Karpas-422 (cell line): ENCODE data around the gene EXOC6. TPM values are rescaled to one million over a fixed set of nuclear protein-coding genes. Genes with fewer than 3 reads are reported as not detected.

ENCODE experiments used
- DNase-seq: peaks from one replicate; pipeline ENCODE4 v3.0.0-alpha.2; 2015
- H2AFZ ChIP-seq: fragments of 200-600 bp; sonication (generic); 2 replicates; pipeline ENCODE4 v1.6.1; 2014; ENCODE audit warnings: antibody characterized with exemption, low read length, mixed read lengths
- H3K27ac ChIP-seq: fragments of 200-600 bp; sonication (generic); 2 replicates; pipeline ENCODE4 v1.5.1; 2014; ENCODE audit warnings: mild to moderate bottlenecking, low read length, moderate library complexity
- H3K27me3 ChIP-seq: fragments of 200-600 bp; sonication (generic); 2 replicates; pipeline ENCODE4 v1.6.1; 2014; ENCODE audit warnings: low read length, mixed read lengths
- H3K36me3 ChIP-seq: fragments of 200-600 bp; sonication (generic); 2 replicates; pipeline ENCODE4 v1.6.1; 2014; ENCODE audit warnings: low read length, mixed read lengths; ENCODE audit not compliant: insufficient read depth
- H3K4me1 ChIP-seq: fragments of 200-600 bp; sonication (generic); 2 replicates; pipeline ENCODE4 v1.6.1; 2014; ENCODE audit warnings: mild to moderate bottlenecking, low read length, mixed read lengths
- H3K4me2 ChIP-seq: fragments of 200-600 bp; sonication (generic); 2 replicates; pipeline ENCODE4 v1.6.1; 2014; ENCODE audit warnings: low read length, low read depth, mild to moderate bottlenecking; ENCODE audit not compliant: poor library complexity, severe bottlenecking
- H3K4me3 ChIP-seq: fragments of 200-600 bp; sonication (generic); 2 replicates; pipeline ENCODE4 v1.5.1; 2014; ENCODE audit warnings: mild to moderate bottlenecking, antibody characterized with exemption, low read length, mixed read lengths
- H3K79me2 ChIP-seq: fragments of 200-600 bp; sonication (generic); 2 replicates; pipeline ENCODE4 v1.6.1; 2014; ENCODE audit warnings: mild to moderate bottlenecking, low read length, mixed read lengths
- H3K9ac ChIP-seq: fragments of 200-600 bp; sonication (generic); 2 replicates; pipeline ENCODE4 v1.6.0; 2014; ENCODE audit warnings: low read length
- H3K9me2 ChIP-seq: fragments of 200-600 bp; sonication (generic), shearing (Covaris generic); replicated peaks from 2 replicates; pipeline ENCODE4 v1.6.0; 2014; ENCODE audit warnings: mild to moderate bottlenecking, low read length, moderate library complexity; ENCODE audit not compliant: insufficient read depth
- H3K9me3 ChIP-seq: fragments of 300-700, 200-600 bp; sonication (generic); 2 replicates; pipeline ENCODE4 v1.6.1; 2014; ENCODE audit warnings: low read length, mixed read lengths
- H4K20me1 ChIP-seq: fragments of 200-600 bp; sonication (generic); 2 replicates; pipeline ENCODE4 v1.6.1; 2014; ENCODE audit warnings: mild to moderate bottlenecking, antibody characterized with exemption, low read length, low read depth; ENCODE audit not compliant: insufficient read depth
- total RNA-seq: library from RNA; depleted of rRNA; stranded (reverse); fragments of >200 nt; shearing (Covaris generic); gene quantifications from 2 replicates; pipeline ENCODE4 v1.2.3, GENCODE V29; 2014; ENCODE audit warnings: low replicate concordance

The EXOC6 gene
- total RNA-seq, 1 experiment from 2014 or later: 18.0 TPM

DNA sequence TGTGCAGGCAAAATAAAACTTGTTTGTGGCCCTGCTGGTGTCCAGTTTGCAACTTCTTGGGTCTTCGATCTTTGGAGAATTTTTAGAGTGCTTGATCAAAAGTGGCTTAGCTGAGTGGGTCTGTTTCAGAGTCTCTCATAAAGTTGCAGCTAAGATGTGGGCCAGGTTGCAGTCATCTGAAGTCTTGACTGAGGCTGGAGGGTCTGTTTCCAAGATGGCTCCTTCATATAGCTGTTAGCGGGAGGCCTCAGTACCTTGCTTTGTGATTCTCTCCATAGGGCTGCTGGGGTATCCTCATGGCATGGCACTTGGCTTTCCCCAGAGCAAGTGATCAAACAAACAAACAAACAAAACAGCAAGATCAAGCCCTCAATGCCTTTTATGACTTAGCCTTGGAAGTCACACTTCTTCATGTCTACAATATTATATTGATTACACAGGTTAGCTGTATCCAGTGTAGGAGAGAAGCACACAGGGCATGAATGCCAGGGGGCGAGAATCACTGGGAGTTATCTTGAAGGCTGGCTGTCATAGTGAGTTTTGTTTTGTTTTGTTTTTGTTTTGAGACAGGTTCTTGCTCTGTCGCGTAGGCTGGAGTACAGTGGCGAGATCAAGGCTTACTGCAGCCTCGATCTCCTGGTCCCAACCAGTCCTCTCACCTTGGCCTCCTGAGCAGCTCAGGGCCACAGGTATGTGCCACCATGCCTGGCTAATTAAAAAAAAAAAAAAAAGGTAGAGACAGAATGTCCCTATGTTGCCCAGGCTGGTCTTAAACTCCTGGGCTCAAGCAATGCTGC, 235.6 kb downstream of the EXOC6 start:
- no peak overlapping the region for H3K4me3 ChIP-seq
- no peaks in the 10 kb centered on the region for H3K79me2 ChIP-seq
- DNase-seq: no peak
- no peak overlapping the region for H2AFZ ChIP-seq
- H3K4me2 ChIP-seq: no peak overlapping the region
- H3K27ac ChIP-seq: no peak overlapping the region
- H4K20me1 ChIP-seq: no peaks in the 10 kb centered on the region
- no peaks in the 10 kb centered on the region for H3K36me3 ChIP-seq
- H3K9ac ChIP-seq: no peak overlapping the region
- no peaks in the 10 kb centered on the region for H3K27me3 ChIP-seq
- H3K9me2 ChIP-seq: no peaks in the 10 kb centered on the region
- H3K9me3 ChIP-seq: no peaks in the 10 kb centered on the region
- no peaks in the 10 kb centered on the region for H3K4me1 ChIP-seq

DNA sequence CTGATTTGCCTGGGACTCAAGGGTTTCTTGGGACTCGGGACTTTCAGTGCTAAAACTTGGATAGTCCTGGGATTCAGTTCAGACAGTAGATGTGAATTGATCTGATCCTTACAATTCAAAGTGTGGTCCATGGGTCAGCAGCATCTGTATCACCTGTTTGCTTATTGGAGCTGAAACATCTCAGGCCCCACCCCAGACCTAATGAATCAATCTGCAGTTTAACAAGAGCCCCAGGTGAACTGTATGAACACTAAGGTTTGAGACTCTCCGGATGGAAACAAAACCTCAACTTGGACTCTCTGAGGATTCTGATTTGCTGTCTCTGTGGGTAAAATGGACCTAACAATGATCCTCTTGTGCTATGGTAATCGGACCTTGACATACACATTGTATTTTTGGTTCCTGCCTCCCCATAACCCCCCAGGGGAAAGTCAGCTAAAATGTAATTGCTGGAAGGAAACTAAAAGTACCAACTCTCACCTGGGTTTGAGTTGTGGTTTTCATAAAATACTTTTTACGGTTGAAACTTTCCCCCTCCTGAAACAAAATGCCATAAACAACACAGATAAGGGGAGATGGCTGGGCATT, 237.0 kb downstream of the EXOC6 start:
- H3K4me2 ChIP-seq: no peak overlapping the region
- no peaks in the 10 kb centered on the region for H3K4me1 ChIP-seq
- no peaks in the 10 kb centered on the region for H3K9me3 ChIP-seq
- no peak overlapping the region for H2AFZ ChIP-seq
- no peaks in the 10 kb centered on the region for H3K27me3 ChIP-seq
- H3K36me3 ChIP-seq: no peaks in the 10 kb centered on the region
- H4K20me1 ChIP-seq: no peaks in the 10 kb centered on the region
- no peak overlapping the region for H3K9ac ChIP-seq
- no peak overlapping the region for H3K27ac ChIP-seq
- H3K79me2 ChIP-seq: no peaks in the 10 kb centered on the region
- H3K4me3 ChIP-seq: no peak overlapping the region
- no peaks in the 10 kb centered on the region for H3K9me2 ChIP-seq
- DNase-seq: no peak

DNA sequence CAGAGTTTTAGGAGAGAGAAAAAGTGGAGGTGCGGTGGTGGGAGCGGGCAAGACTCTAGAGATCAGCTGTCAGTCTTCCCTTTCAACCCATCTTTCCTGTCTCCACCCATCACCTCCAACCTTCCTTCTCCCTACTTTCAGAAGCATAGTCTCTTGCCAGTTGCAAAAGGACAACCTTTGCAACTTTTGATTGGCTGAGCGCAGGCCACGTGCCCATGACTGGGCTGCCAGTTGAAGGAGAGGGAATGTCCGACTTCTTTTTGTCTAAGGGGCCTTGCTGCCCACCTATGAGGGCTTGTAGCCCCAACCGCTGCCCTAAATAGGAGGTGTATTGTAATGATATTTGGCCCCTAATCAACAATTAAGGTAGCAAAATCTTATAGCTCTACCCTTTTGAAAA, 238.0 kb downstream of the EXOC6 start:
- no peaks in the 10 kb centered on the region for H3K27me3 ChIP-seq
- H3K4me1 ChIP-seq: no peaks in the 10 kb centered on the region
- no peaks in the 10 kb centered on the region for H3K9me2 ChIP-seq
- H3K79me2 ChIP-seq: no peaks in the 10 kb centered on the region
- H3K27ac ChIP-seq: no peak overlapping the region
- no peaks in the 10 kb centered on the region for H3K36me3 ChIP-seq
- no peaks in the 10 kb centered on the region for H4K20me1 ChIP-seq
- H3K4me2 ChIP-seq: no peak overlapping the region
- H3K4me3 ChIP-seq: no peak overlapping the region
- no peak for DNase-seq
- H3K9ac ChIP-seq: no peak overlapping the region
- H2AFZ ChIP-seq: no peak overlapping the region
- H3K9me3 ChIP-seq: no peaks in the 10 kb centered on the region

DNA sequence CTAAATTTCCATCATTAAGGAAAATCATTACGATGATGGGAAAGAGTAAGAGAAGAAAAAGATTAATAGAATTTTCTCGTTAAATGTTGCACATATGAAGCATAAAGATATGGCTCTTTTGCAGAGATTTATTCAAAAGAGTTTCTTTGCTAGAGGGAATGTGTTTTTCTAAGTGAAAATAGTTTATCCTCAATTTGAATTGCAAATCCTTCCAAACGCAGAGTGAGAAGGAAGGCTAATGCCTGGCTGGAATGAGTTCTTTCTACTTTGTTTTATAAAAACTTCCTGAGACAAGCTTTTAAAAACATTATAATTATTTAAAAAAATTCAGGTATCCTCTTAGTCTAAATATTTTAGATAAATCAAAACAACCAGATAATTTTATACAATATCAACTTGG, 239.5 kb downstream of the EXOC6 start:
- Histone ChIP-seq H2AFZ (no peak overlapping the region), H3K9me2 (no peaks in the 10 kb centered on the region), H3K79me2 (no peaks in the 10 kb centered on the region), H3K9ac (no peak overlapping the region), H3K36me3 (no peaks in the 10 kb centered on the region), H3K9me3 (no peaks in the 10 kb centered on the region), H3K4me1 (no peaks in the 10 kb centered on the region), H4K20me1 (no peaks in the 10 kb centered on the region), H3K27ac (no peak overlapping the region), H3K27me3 (no peaks in the 10 kb centered on the region), H3K4me2 (no peak overlapping the region), H3K4me3 (no peak overlapping the region)
- no peak for DNase-seq

DNA sequence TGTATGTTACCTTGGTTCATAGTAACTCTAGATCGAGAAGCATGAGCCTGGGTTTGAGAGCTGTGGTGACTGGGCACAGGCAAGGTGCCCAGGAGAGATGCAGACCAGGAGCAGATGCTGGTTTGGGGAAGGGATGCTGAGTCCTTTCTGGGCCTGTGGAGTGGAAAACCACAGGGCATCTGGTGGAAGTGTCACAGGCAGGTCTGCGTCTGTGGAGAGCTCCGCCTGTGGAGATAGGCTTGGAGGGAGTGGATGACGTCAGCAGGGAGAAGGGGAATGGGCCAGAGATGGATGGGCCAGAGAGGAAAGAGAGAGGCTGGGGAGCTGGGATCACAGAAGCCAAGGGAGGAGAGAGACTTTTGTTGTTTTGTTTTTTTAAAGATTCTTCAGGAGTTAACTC, 240.1 kb downstream of the EXOC6 start:
- no peaks in the 10 kb centered on the region for H3K27me3 ChIP-seq
- no peak overlapping the region for H3K9ac ChIP-seq
- H3K4me1 ChIP-seq: no peaks in the 10 kb centered on the region
- no peaks in the 10 kb centered on the region for H4K20me1 ChIP-seq
- H3K36me3 ChIP-seq: no peaks in the 10 kb centered on the region
- no peak overlapping the region for H2AFZ ChIP-seq
- no peak overlapping the region for H3K27ac ChIP-seq
- no peak overlapping the region for H3K4me2 ChIP-seq
- H3K9me2 ChIP-seq: no peaks in the 10 kb centered on the region
- no peaks in the 10 kb centered on the region for H3K9me3 ChIP-seq
- no peak overlapping the region for H3K4me3 ChIP-seq
- H3K79me2 ChIP-seq: no peaks in the 10 kb centered on the region
- no peak for DNase-seq

DNA sequence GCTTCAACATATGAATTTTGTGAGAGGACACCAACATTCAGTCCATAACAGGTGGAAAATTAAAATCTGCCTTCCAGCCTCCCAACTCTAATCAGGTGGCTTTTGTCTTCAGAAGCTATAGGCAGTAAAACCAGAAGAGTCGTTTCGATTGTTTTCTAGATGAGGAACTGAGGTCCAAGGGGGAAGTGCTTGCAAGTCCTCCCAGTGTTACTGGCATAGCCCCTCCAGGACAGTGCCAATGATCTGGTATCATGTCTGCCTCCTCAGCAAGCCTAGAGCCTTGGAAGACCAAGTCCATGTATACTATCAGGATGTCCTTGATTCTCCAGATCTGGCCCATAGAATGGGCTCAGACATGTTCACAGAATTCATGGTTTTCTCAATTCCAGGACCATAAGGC, 242.3 kb downstream of the EXOC6 start:
- Histone ChIP-seq H3K9me2 (no peaks in the 10 kb centered on the region), H3K4me3 (no peak overlapping the region), H2AFZ (no peak overlapping the region), H3K79me2 (no peaks in the 10 kb centered on the region), H3K27ac (no peak overlapping the region), H3K27me3 (no peaks in the 10 kb centered on the region), H3K9me3 (no peaks in the 10 kb centered on the region), H3K4me2 (no peak overlapping the region), H3K9ac (no peak overlapping the region), H3K4me1 (no peaks in the 10 kb centered on the region), H3K36me3 (no peaks in the 10 kb centered on the region), H4K20me1 (no peaks in the 10 kb centered on the region)
- DNase-seq: no peak

DNA sequence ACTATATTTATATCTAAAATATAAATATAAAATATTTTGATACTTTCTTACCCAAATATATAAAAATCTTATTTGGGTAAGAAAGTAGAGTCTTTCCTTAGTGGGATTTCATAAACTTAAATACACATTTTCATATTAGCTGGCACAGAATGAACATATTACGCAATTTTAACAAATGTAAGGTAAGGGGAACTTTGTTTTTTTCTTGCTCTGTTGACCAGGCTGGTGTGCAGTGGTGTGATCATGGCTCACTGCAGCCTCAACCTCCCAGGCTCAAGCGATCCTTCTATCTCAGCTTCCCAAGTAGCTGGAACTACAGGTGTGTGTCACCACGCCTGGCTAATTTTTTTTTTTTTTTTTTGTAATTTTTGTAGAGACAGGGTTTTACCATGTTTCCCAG, 243.6 kb downstream of the EXOC6 start:
- Histone ChIP-seq H3K36me3 (no peaks in the 10 kb centered on the region), H3K27ac (no peak overlapping the region), H3K27me3 (no peaks in the 10 kb centered on the region), H3K79me2 (no peaks in the 10 kb centered on the region), H2AFZ (no peak overlapping the region), H4K20me1 (no peaks in the 10 kb centered on the region), H3K4me1 (no peaks in the 10 kb centered on the region), H3K4me3 (no peak overlapping the region), H3K9ac (no peak overlapping the region), H3K9me3 (no peaks in the 10 kb centered on the region), H3K9me2 (no peaks in the 10 kb centered on the region), H3K4me2 (no peak overlapping the region)
- no peak for DNase-seq

DNA sequence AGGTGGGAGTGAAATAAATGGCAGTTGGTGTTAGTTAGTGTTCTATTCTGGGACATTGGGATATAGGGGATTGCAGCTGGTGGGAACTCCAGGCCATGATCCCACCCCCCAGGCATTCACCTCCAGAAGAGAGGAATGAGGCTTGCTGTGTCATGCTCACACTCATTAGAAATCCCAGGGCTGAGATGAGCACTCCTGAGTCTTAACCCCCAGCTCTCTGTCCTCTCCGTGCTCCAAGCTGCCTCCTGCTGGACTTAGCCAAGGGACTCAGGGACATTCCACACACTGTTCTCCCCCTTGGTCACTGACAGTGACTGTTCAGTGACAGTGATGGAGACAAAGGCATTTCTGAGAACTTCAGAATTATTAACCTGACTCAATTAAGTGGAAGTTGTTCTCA, 246.9 kb downstream of the EXOC6 start:
- no peaks in the 10 kb centered on the region for H3K36me3 ChIP-seq
- H3K79me2 ChIP-seq: no peaks in the 10 kb centered on the region
- no peaks in the 10 kb centered on the region for H3K9me3 ChIP-seq
- no peaks in the 10 kb centered on the region for H3K4me1 ChIP-seq
- DNase-seq: no peak
- no peaks in the 10 kb centered on the region for H3K27me3 ChIP-seq
- H3K9me2 ChIP-seq: no peaks in the 10 kb centered on the region
- no peak overlapping the region for H2AFZ ChIP-seq
- no peak overlapping the region for H3K4me3 ChIP-seq
- H3K9ac ChIP-seq: no peak overlapping the region
- H3K4me2 ChIP-seq: no peak overlapping the region
- H3K27ac ChIP-seq: no peak overlapping the region
- no peaks in the 10 kb centered on the region for H4K20me1 ChIP-seq
